Stimulated activated naive B cell treated with anti-CD40 and anti-IgM and Interleukin-4, amounts not matched to agents 10 μg/mL and 1 μg/mL and 100 μg/mL, for 72 hours (primary cell): ENCODE measurements around the gene GDF11.
A peak's percentile ranks its signal among the peaks of the same experiment; 100 is the strongest.

ENCODE experiments used
- ATAC-seq, 2 donors: fragments of 150-1000 bp; cut with Tn5 transposase; replicated peaks; 2 replicates each; pipeline ENCODE4 v1.10.0; 2021; ENCODE audit warnings: moderate library complexity in 1 of 2
- DNase-seq: peaks from one replicate; pipeline ENCODE4 v3.0.0; 2021
- H3K27ac Mint-ChIP-seq: one replicate; pipeline ENCODE4 v1.8.0; 2022; ENCODE audit warnings: mild to moderate bottlenecking, mixed read lengths
- H3K27me3 Mint-ChIP-seq, 2 donors: one replicate each; pipeline ENCODE4 v1.8.0; 2022; ENCODE audit warnings: mixed read lengths in 2 of 2
- H3K36me3 Mint-ChIP-seq, 2 donors: one replicate each; pipeline ENCODE4 v1.8.0; 2022; ENCODE audit warnings: mixed read lengths in 2 of 2, mild to moderate bottlenecking in 1 of 2
- H3K4me1 Mint-ChIP-seq, 2 donors: one replicate each; pipeline ENCODE4 v1.8.0; 2022; ENCODE audit warnings: mixed read lengths in 2 of 2, mild to moderate bottlenecking in 1 of 2
- H3K4me3 Mint-ChIP-seq, 2 donors: one replicate each; pipeline ENCODE4 v1.8.0; 2022; ENCODE audit warnings: mild to moderate bottlenecking in 2 of 2, mixed read lengths in 2 of 2, moderate library complexity in 1 of 2
- H3K9me3 Mint-ChIP-seq, 2 donors: one replicate each; pipeline ENCODE4 v1.8.0; 2022; ENCODE audit warnings: mixed read lengths in 2 of 2, mild to moderate bottlenecking in 1 of 2

Gene GDF11

GRCh38 chr12:55715169-55715764, 27.7 kb upstream of the GDF11 start:
- peak overlapping the region; percentile 98 for H3K27ac Mint-ChIP-seq
- H3K4me3 Mint-ChIP-seq = peak overlapping the region; percentile 93 to 95
- DNase-seq (no peak), ATAC-seq (no peak)
- H3K36me3 Mint-ChIP-seq = peaks cover 4 to 14% of the 10 kb centered on the region in 2 donors
- peaks cover 24 to 43% of the 10 kb centered on the region in 2 donors for H3K4me1 Mint-ChIP-seq
- H3K27me3 Mint-ChIP-seq = no peaks in the 10 kb centered on the region
- no peaks in the 10 kb centered on the region for H3K9me3 Mint-ChIP-seq

- DNase-seq = peak; percentile 89
- H3K36me3 Mint-ChIP-seq = peaks cover 4 to 14% of the 10 kb centered on the region in 2 donors
- peak within 1 kb of the TSS; percentile 93 to 95 for H3K4me3 Mint-ChIP-seq
- peaks cover 24 to 43% of the 10 kb centered on the region in 2 donors for H3K4me1 Mint-ChIP-seq
- no peaks in the 10 kb centered on the region for H3K9me3 Mint-ChIP-seq
- ATAC-seq = peak; percentile 93 to 94
- H3K27ac Mint-ChIP-seq = peak within 1 kb of the TSS; percentile 98
- H3K27me3 Mint-ChIP-seq = no peaks in the 10 kb centered on the region
These were observed 26.9 kb upstream of the GDF11 start, which contains the start of gene BLOC1S1 for GRCh38 chr12:55715833-55716581. Gene BLOC1S1, plus strand, starts transcription at chr12:55716046. Its CDS starts 6 bp downstream, at chr12:55716052.

GRCh38 chr12:55716582-55716957, 26.4 kb upstream of the GDF11 start:
- no peaks in the 10 kb centered on the region for H3K27me3 Mint-ChIP-seq
- H3K27ac Mint-ChIP-seq = peak overlapping the region; percentile 98
- H3K36me3 Mint-ChIP-seq = peaks cover 4 to 14% of the 10 kb centered on the region in 2 donors
- ATAC-seq = peak; percentile 20 to 21
- no peak for DNase-seq
- H3K4me3 Mint-ChIP-seq = peak overlapping the region; percentile 93 to 95
- H3K4me1 Mint-ChIP-seq = peaks cover 24 to 43% of the 10 kb centered on the region in 2 donors
- H3K9me3 Mint-ChIP-seq = no peaks in the 10 kb centered on the region

- Mint-ChIP-seq H3K9me3 (no peaks in the 10 kb centered on the region), H3K4me1 (peaks cover 24 to 43% of the 10 kb centered on the region in 2 donors), H3K4me3 (peak overlapping the region; percentile 93 to 95), H3K27me3 (no peaks in the 10 kb centered on the region), H3K27ac (peak overlapping the region; percentile 98), H3K36me3 (peaks cover 4 to 14% of the 10 kb centered on the region in 2 donors)
- DNase-seq (no peak), ATAC-seq (peak in 1 of 2 donors; percentile 8)
These were observed 25.6 kb upstream of the GDF11 start for GRCh38 chr12:55717011-55718007.

- peaks cover 4 to 14% of the 10 kb centered on the region in 2 donors for H3K36me3 Mint-ChIP-seq
- H3K4me1 Mint-ChIP-seq = peaks cover 24 to 43% of the 10 kb centered on the region in 2 donors
- H3K27me3 Mint-ChIP-seq = no peaks in the 10 kb centered on the region
- no peak for DNase-seq
- no peaks in the 10 kb centered on the region for H3K9me3 Mint-ChIP-seq
- no peak overlapping the region for H3K4me3 Mint-ChIP-seq
- H3K27ac Mint-ChIP-seq = no peak overlapping the region
- ATAC-seq = no peak
These were observed 24.9 kb upstream of the GDF11 start for GRCh38 chr12:55718015-55718414.

GRCh38 chr12:55718624-55719275, 24.2 kb upstream of the GDF11 start:
- H3K27me3 Mint-ChIP-seq = no peaks in the 10 kb centered on the region
- peaks cover 7 to 17% of the 10 kb centered on the region in 2 donors for H3K36me3 Mint-ChIP-seq
- ATAC-seq (no peak), DNase-seq (no peak)
- no peak overlapping the region for H3K4me3 Mint-ChIP-seq
- no peaks in the 10 kb centered on the region for H3K9me3 Mint-ChIP-seq
- no peak overlapping the region for H3K27ac Mint-ChIP-seq
- H3K4me1 Mint-ChIP-seq = peaks cover 24 to 43% of the 10 kb centered on the region in 2 donors

- DNase-seq = no peak
- Mint-ChIP-seq H3K4me1 (peaks cover 24 to 43% of the 10 kb centered on the region in 2 donors), H3K27me3 (no peaks in the 10 kb centered on the region), H3K27ac (no peak overlapping the region), H3K36me3 (peaks cover 8 to 19% of the 10 kb centered on the region in 2 donors), H3K9me3 (no peaks in the 10 kb centered on the region), H3K4me3 (no peak overlapping the region)
- no peak for ATAC-seq
These were observed 23.6 kb upstream of the GDF11 start for GRCh38 chr12:55719371-55719770.

GRCh38 chr12:55720071-55720564, 22.8 kb upstream of the GDF11 start, which contains the start of gene RDH5:
Gene RDH5, plus strand, starts transcription at chr12:55720393. Its CDS starts 792 bp downstream, at chr12:55721185.
- Mint-ChIP-seq H3K4me3 (no peak within 1 kb of the TSS), H3K27me3 (no peaks in the 10 kb centered on the region), H3K27ac (no peak within 1 kb of the TSS), H3K4me1 (peaks cover 29 to 50% of the 10 kb centered on the region in 2 donors), H3K9me3 (no peaks in the 10 kb centered on the region), H3K36me3 (peaks cover 13 to 23% of the 10 kb centered on the region in 2 donors)
- DNase-seq = no peak
- ATAC-seq = no peak

GRCh38 chr12:55720894-55721444, 22.0 kb upstream of the GDF11 start:
- DNase-seq (no peak), ATAC-seq (no peak)
- H3K27me3 Mint-ChIP-seq = no peaks in the 10 kb centered on the region
- no peaks in the 10 kb centered on the region for H3K9me3 Mint-ChIP-seq
- H3K4me1 Mint-ChIP-seq = peaks cover 32 to 51% of the 10 kb centered on the region in 2 donors
- peaks cover 16 to 29% of the 10 kb centered on the region in 2 donors for H3K36me3 Mint-ChIP-seq
- no peak overlapping the region for H3K4me3 Mint-ChIP-seq
- no peak overlapping the region for H3K27ac Mint-ChIP-seq

- Mint-ChIP-seq H3K27me3 (no peaks in the 10 kb centered on the region), H3K27ac (no peak overlapping the region), H3K4me1 (peaks cover 34 to 49% of the 10 kb centered on the region in 2 donors), H3K9me3 (no peaks in the 10 kb centered on the region), H3K36me3 (peaks cover 16 to 32% of the 10 kb centered on the region in 2 donors), H3K4me3 (no peak overlapping the region)
- ATAC-seq (no peak), DNase-seq (no peak)
These were observed 21.2 kb upstream of the GDF11 start for GRCh38 chr12:55721601-55722213.

GRCh38 chr12:55722948-55723347, 20.0 kb upstream of the GDF11 start:
- peaks cover 35 to 49% of the 10 kb centered on the region in 2 donors for H3K4me1 Mint-ChIP-seq
- H3K36me3 Mint-ChIP-seq = peaks cover 16 to 36% of the 10 kb centered on the region in 2 donors
- DNase-seq (no peak), ATAC-seq (no peak)
- H3K27ac Mint-ChIP-seq = no peak overlapping the region
- H3K9me3 Mint-ChIP-seq = no peaks in the 10 kb centered on the region
- H3K27me3 Mint-ChIP-seq = no peaks in the 10 kb centered on the region
- no peak overlapping the region for H3K4me3 Mint-ChIP-seq

- DNase-seq = no peak
- H3K27ac Mint-ChIP-seq = peak overlapping the region; percentile 32
- H3K4me3 Mint-ChIP-seq = no peak overlapping the region
- H3K27me3 Mint-ChIP-seq = no peaks in the 10 kb centered on the region
- peaks cover 12 to 29% of the 10 kb centered on the region in 2 donors for H3K36me3 Mint-ChIP-seq
- ATAC-seq = no peak
- peaks cover 28 to 44% of the 10 kb centered on the region in 2 donors for H3K4me1 Mint-ChIP-seq
- no peaks in the 10 kb centered on the region for H3K9me3 Mint-ChIP-seq
These were observed 19.3 kb upstream of the GDF11 start for GRCh38 chr12:55723516-55724225.
